GM12878 (cell line): ENCODE measurements around the gene ZNF618. TPM values are rescaled to one million over a fixed set of nuclear protein-coding genes. Genes with fewer than 3 reads are reported as not detected.

Experiments used
- ATAC-seq: fragments of 200-7000 bp; cut with Tn5 transposase; 3 replicates; pipeline ENCODE4 v1.9.1; 2020; ENCODE audit warnings: mild to moderate bottlenecking, moderate library complexity
- BruUV-seq: library from RNA; stranded (reverse); fragments of 400-500 nt; replicated peaks from 2 replicates; lab custom pipeline; 2021; lab: Mats Ljungman, UMichigan
- CTCF ChIA-PET: fragments of 300-600 bp; sonication (Branson Sonifier 250); formaldehyde crosslinking; extraction: SDS; loops from one replicate; lab custom pipeline; 2021; ENCODE audit warnings: inconsistent platforms; lab: Yijun Ruan, JAX
- POLR2A ChIA-PET: fragments of 350-600 bp; formaldehyde crosslinking; extraction: SDS; loops from one replicate; lab custom pipeline; 2021; ENCODE audit warnings: inconsistent platforms; lab: Charles Lee
- RAD21 ChIA-PET: fragments of 300-600 bp; sonication (Branson Sonifier 250); formaldehyde crosslinking; loops from one replicate; lab custom pipeline; 2023; ENCODE audit warnings: antibody characterized with exemption; ENCODE audit not compliant: unreplicated experiment; lab: Charles Lee
- SMC1A ChIA-PET: fragments of 300-600 bp; sonication (Branson Sonifier 250); formaldehyde crosslinking; loops from one replicate; lab custom pipeline; 2023; ENCODE audit not compliant: unreplicated experiment, uncharacterized antibody; lab: Charles Lee
- DNase-seq: peaks from one replicate; pipeline ENCODE4 v3.0.0-alpha.2; 2011; ENCODE audit warnings: low read depth, low spot score
- FAIRE-seq: peaks from 3 replicates; lab custom pipeline; 2011; peaks lifted over from hg19 to GRCh38; lab: Jason Lieb, UNC
- H2AFZ ChIP-seq: 2 replicates; pipeline ENCODE4 v1.6.0; 2011; ENCODE audit warnings: low read depth, low read length, control low read depth; ENCODE audit not compliant: control insufficient read depth
- H3K27ac ChIP-seq: 2 replicates; pipeline ENCODE4 v1.5.1; 2011; ENCODE audit warnings: control low read depth; ENCODE audit not compliant: control insufficient read depth, insufficient read depth
- H3K27me3 ChIP-seq, 2 experiments: replicated peaks in 1 of 2; 2 replicates each; pipeline versions ENCODE4 v1.6.0 to v1.6.1; 2011; ENCODE audit warnings: low read length in 1 of 2; ENCODE audit not compliant: control insufficient read depth in 2 of 2, insufficient read depth in 2 of 2
- H3K36me3 ChIP-seq, 2 experiments: 2 replicates each; pipeline ENCODE4 v1.5.1; 2011; ENCODE audit warnings: low read length in 1 of 2; ENCODE audit not compliant: control insufficient read depth in 2 of 2, insufficient read depth in 2 of 2
- H3K4me1 ChIP-seq: 2 replicates; pipeline ENCODE4 v1.6.1; 2011; ENCODE audit warnings: mild to moderate bottlenecking, low read length, moderate library complexity, mixed read lengths; ENCODE audit not compliant: control insufficient read depth, insufficient read depth
- H3K4me2 ChIP-seq: 2 replicates; pipeline ENCODE4 v1.6.0; 2011; ENCODE audit warnings: control low read depth; ENCODE audit not compliant: control insufficient read depth, insufficient read depth
- H3K4me3 ChIP-seq: fragments of 200-600 bp; sonication (generic); 2 replicates; pipeline ENCODE4 v1.5.1; 2016
- H3K79me2 ChIP-seq: 2 replicates; pipeline ENCODE4 v1.6.0; 2011; ENCODE audit warnings: low read length; ENCODE audit not compliant: control insufficient read depth, insufficient read depth
- H3K9ac ChIP-seq: 2 replicates; pipeline ENCODE4 v1.8.0; 2011; ENCODE audit warnings: low read length, control low read depth, mixed read lengths; ENCODE audit not compliant: control insufficient read depth, insufficient read depth
- H3K9me3 ChIP-seq: replicated peaks from 3 replicates; pipeline ENCODE4 v1.5.1; 2011; ENCODE audit warnings: mild to moderate bottlenecking, low read length; ENCODE audit not compliant: control insufficient read depth, insufficient read depth
- H4K20me1 ChIP-seq: 2 replicates; pipeline ENCODE4 v1.6.0; 2011; ENCODE audit not compliant: control insufficient read depth, insufficient read depth
- ATF2 ChIP-seq: IDR thresholded peaks from 2 replicates; pipeline ENCODE4 v1.6.1; 2012; ENCODE audit warnings: low read length, inconsistent platforms
- BCL11A ChIP-seq: IDR thresholded peaks from 2 replicates; pipeline ENCODE4 v1.6.1; 2011; ENCODE audit warnings: low read depth, low read length
- BCL3 ChIP-seq: IDR thresholded peaks from 2 replicates; pipeline ENCODE4 v1.6.1; 2011; ENCODE audit warnings: borderline replicate concordance, low read depth, mild to moderate bottlenecking, moderate library complexity, low read length; ENCODE audit not compliant: insufficient read depth, poor library complexity, severe bottlenecking
- BHLHE40 ChIP-seq, 2 experiments: fragments of 450-650 bp in 1 of 2; IDR thresholded peaks; 2 replicates each; pipeline ENCODE4 v1.6.1; 2011 to 2017; ENCODE audit warnings: low read depth in 2 of 2, borderline replicate concordance in 1 of 2, improper control_type of control experiment in 1 of 2, low read length in 1 of 2, mild to moderate bottlenecking in 1 of 2
- CEBPB ChIP-seq, 2 experiments: fragments of 150-350 bp in 1 of 2; IDR thresholded peaks; 2 replicates each; pipeline ENCODE4 v1.6.1; 2012 to 2014; ENCODE audit warnings: low read depth in 2 of 2, low read length in 2 of 2, borderline replicate concordance in 1 of 2, inconsistent platforms in 1 of 2
- ETV6 ChIP-seq, 2 experiments: fragments of 450-650 bp in 1 of 2; IDR thresholded peaks in 1 of 2; conservative IDR thresholded peaks in 1 of 2; 2 replicates each; pipeline ENCODE4 v1.6.1; 2014; ENCODE audit warnings: antibody characterized with exemption in 1 of 2, borderline replicate concordance in 1 of 2, low read depth in 1 of 2, mild to moderate bottlenecking in 1 of 2, moderate library complexity in 1 of 2
- FOS ChIP-seq: IDR thresholded peaks from 3 replicates; pipeline ENCODE4 v1.6.1; 2011; ENCODE audit warnings: borderline replicate concordance; ENCODE audit not compliant: insufficient read length; ENCODE audit errors: extremely low read depth
- HDAC6 ChIP-seq: fragments of 200-600 bp; sonication (generic); IDR thresholded peaks from one replicate; pipeline ENCODE4 v1.8.0; 2017; ENCODE audit warnings: antibody characterized with exemption; ENCODE audit not compliant: unreplicated experiment
- KAT2A ChIP-seq: conservative IDR thresholded peaks from 2 replicates; pipeline ENCODE4 v1.6.1; 2011; ENCODE audit warnings: low read depth, low read length; ENCODE audit not compliant: control insufficient read depth
- REST ChIP-seq: IDR thresholded peaks from 2 replicates; pipeline ENCODE4 v1.6.1; 2012; ENCODE audit warnings: mild to moderate bottlenecking, low read depth, low read length
- RFX5 ChIP-seq: IDR thresholded peaks from 2 replicates; pipeline ENCODE4 v1.6.1; 2011; ENCODE audit warnings: low read depth, low read length, improper control_type of control experiment
- SUPT20H ChIP-seq: IDR thresholded peaks from 2 replicates; pipeline ENCODE4 v1.6.1; 2011; ENCODE audit warnings: low read depth, mild to moderate bottlenecking, low read length, moderate library complexity, borderline replicate concordance; ENCODE audit not compliant: control insufficient read depth
- WGBS: methylation state at CpG from one replicate; pipeline ENCODE4 v1.1.6; 2016; ENCODE audit warnings: low lambda C conversion rate; ENCODE audit not compliant: insufficient replicate concordance, insufficient coverage; ENCODE audit errors: missing lambda C conversion rate; 5-methylcytosine and 5-hydroxymethylcytosine counted together
- in situ Hi-C: fragments of 300-500 bp; cut with MboI; formaldehyde crosslinking; loops from 9 replicates; pipeline ENCODE4 v1.14.3; 2018; ENCODE audit warnings: mixed read lengths
- intact Hi-C: fragments of 100-400 bp; cut with micrococcal nuclease; formaldehyde crosslinking; loops from one replicate; pipeline ENCODE4 v1.14.2; 2022; ENCODE audit not compliant: unreplicated experiment
- polyA plus RNA-seq, 11 experiments: library from polyadenylated mRNA; depleted of rRNA in 4 of 11; unstranded in 6 of 11; stranded (reverse) in 5 of 11; fragments of >200 nt; fragmentation: Nextera tagmentation in 4 of 11; fragmentation: Illumina TruSeq in 1 of 11; extraction: Ambion mirVana in 4 of 11; extraction: Trizol in 1 of 11; gene quantifications; 1 replicate in 1 of 11; 2 replicates in 10 of 11; pipeline versions ENCODE4 v1.2.1 to v1.2.3, GENCODE V29; 2011 to 2016; ENCODE audit warnings: inconsistent platforms in 2 of 11, missing spikeins in 2 of 11, low read depth in 1 of 11
- total RNA-seq, 4 experiments: library from RNA; depleted of rRNA in 3 of 4; stranded (reverse); fragments of >200 nt in 3 of 4; fragmentation: Illumina TruSeq in 1 of 4; extraction: Trizol in 1 of 4; gene quantifications; 2 replicates each; pipeline versions ENCODE4 v1.2.1 to v1.2.3, GENCODE V29; 2013 to 2021
- TF ChIP-seq, protein P1 (sequence below): IDR thresholded peaks from 2 replicates; pipeline ENCODE4 v1.6.1; 2011; ENCODE audit warnings: borderline replicate concordance, low read depth, mild to moderate bottlenecking, moderate library complexity, mixed read lengths, low read length; ENCODE audit not compliant: insufficient read depth; ENCODE audit errors: extremely low read length

The ZNF618 gene
- total and polyA plus RNA-seq, 10 of the 15 experiments (the other 5 are each of a cell fraction or from before 2014, with no cell fraction given) = 0.01 to 0.24 (median 0.06) TPM; not detected in 2

DNA sequence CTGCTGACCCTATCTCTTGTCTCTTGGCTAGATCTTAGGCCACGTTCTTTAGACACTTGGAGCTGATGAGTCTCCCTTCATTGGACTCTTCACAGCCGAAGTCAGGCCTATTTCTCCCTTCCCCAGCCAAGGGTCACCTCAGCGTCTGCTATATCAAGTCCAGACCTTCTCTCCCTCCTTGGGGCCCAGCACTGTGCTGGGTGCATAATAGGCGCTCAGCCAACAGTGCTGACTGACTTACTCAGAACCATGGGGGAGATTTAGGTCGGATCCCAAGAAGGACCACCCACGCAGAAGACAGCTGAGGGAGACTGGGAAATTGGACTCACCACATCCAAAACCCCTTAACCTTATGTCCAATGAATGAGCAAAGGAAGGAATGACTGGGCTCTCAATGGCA is 207.6 kb downstream of the ZNF618 start:
- H3K36me3 ChIP-seq = no peaks in the 10 kb centered on the region
- no peaks in the 10 kb centered on the region for H3K79me2 ChIP-seq
- FAIRE-seq (no peak), ATAC-seq (no peak), DNase-seq (no peak)
- H3K4me3 ChIP-seq = no peak overlapping the region
- no peaks in the 10 kb centered on the region for H4K20me1 ChIP-seq
- RAD21 ChIA-PET = interaction anchor here (1.0 to 3.8 kb wide), 2 partner anchors 207 to 215 kb away, joined by 3 to 24 read pairs; no protein-coding TSS in a partner anchor
- CTCF ChIA-PET = interaction anchor here (0.8 to 4.3 kb wide), 12 partner anchors 11 to 570 kb away, joined by 3 to 61 read pairs (median 4); partner anchors contain the start of gene COL27A1
- POLR2A ChIA-PET = no interaction called here
- peaks cover 0 to 5% of the 10 kb centered on the region in 2 experiments; a peak in 3 of 4 replicates for H3K27me3 ChIP-seq
- intact Hi-C loops (no loop called here), in situ Hi-C loops (loop anchor here (25.0 kb wide), 1 partner anchor 204 kb away; no protein-coding TSS in a partner anchor)
- 19% methylated on average over 6 of the region's 6 CpGs for WGBS
- H3K27ac ChIP-seq = no peak overlapping the region
- SMC1A ChIA-PET = interaction anchor here (0.7 to 2.2 kb wide), 3 partner anchors 23 to 208 kb away, joined by 3 to 8 read pairs (median 7); no protein-coding TSS in a partner anchor
- H3K9ac ChIP-seq = no peak overlapping the region
- BruUV-seq = no TSS peak
- no peak overlapping the region for H3K4me2 ChIP-seq
- no peaks in the 10 kb centered on the region for H3K9me3 ChIP-seq
- H2AFZ ChIP-seq = no peak overlapping the region
- no peaks in the 10 kb centered on the region for H3K4me1 ChIP-seq
- TF ChIP-seq, protein P1, sequence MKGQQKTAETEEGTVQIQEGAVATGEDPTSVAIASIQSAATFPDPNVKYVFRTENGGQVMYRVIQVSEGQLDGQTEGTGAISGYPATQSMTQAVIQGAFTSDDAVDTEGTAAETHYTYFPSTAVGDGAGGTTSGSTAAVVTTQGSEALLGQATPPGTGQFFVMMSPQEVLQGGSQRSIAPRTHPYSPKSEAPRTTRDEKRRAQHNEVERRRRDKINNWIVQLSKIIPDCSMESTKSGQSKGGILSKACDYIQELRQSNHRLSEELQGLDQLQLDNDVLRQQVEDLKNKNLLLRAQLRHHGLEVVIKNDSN = no peak
- TF ChIP-seq ETV6 (conservative IDR thresholded peaks at IDR 0.05 in 1 of 2, IDR thresholded peaks at IDR 0.05 in 1 of 2; ENCODE audit: borderline replicate concordance in 1 of 2, low read depth in 1 of 2) = no peak
- TF ChIP-seq ATF2 = no peak
- TF ChIP-seq SUPT20H = no peak
- TF ChIP-seq BHLHE40 (IDR thresholded peaks at IDR 0.05; ENCODE audit: borderline replicate concordance in 1 of 2, low read depth in 2 of 2, low read length in 1 of 2) = no peak
- no peak for TF ChIP-seq RFX5
- no peak for TF ChIP-seq CEBPB (IDR thresholded peaks at IDR 0.05; ENCODE audit: borderline replicate concordance in 1 of 2, low read depth in 2 of 2, low read length in 2 of 2)
- no peak for TF ChIP-seq FOS
- no peak for TF ChIP-seq HDAC6
- no peak for TF ChIP-seq BCL3
- TF ChIP-seq REST = no peak
- TF ChIP-seq KAT2A = no peak
- no peak for TF ChIP-seq BCL11A
